ENCODE measurements around the gene PSEN1.

The PSEN1 gene

DNA sequence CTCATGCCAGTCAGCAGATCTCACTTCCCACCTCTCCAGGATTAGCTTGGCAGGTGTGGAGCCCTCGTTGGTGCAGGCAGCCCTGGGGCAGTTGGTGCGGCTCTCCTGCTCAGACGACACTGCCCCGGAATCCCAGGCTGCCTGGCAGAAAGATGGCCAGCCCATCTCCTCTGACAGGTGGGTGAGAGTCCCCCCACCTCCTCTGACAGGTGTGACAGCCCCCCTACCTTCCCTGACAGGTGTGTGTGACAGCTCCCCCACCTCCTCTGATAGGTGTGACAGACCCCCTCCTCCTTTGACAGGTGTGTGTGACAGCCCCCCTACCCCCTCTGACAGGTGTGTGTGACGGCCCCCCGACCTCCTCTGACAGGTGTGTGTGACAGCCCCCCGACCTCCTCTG is 127.3 kb downstream of the PSEN1 start:
- TF ChIP-seq, protein P1, sequence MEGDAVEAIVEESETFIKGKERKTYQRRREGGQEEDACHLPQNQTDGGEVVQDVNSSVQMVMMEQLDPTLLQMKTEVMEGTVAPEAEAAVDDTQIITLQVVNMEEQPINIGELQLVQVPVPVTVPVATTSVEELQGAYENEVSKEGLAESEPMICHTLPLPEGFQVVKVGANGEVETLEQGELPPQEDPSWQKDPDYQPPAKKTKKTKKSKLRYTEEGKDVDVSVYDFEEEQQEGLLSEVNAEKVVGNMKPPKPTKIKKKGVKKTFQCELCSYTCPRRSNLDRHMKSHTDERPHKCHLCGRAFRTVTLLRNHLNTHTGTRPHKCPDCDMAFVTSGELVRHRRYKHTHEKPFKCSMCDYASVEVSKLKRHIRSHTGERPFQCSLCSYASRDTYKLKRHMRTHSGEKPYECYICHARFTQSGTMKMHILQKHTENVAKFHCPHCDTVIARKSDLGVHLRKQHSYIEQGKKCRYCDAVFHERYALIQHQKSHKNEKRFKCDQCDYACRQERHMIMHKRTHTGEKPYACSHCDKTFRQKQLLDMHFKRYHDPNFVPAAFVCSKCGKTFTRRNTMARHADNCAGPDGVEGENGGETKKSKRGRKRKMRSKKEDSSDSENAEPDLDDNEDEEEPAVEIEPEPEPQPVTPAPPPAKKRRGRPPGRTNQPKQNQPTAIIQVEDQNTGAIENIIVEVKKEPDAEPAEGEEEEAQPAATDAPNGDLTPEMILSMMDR (conservative IDR thresholded peaks at IDR 0.05; ENCODE audit: low read length): no peak
- no peak for DNase-seq (ENCODE audit: low read depth)
- H3K4me3 ChIP-seq (ENCODE audit: low read length): no peak overlapping the region

DNA sequence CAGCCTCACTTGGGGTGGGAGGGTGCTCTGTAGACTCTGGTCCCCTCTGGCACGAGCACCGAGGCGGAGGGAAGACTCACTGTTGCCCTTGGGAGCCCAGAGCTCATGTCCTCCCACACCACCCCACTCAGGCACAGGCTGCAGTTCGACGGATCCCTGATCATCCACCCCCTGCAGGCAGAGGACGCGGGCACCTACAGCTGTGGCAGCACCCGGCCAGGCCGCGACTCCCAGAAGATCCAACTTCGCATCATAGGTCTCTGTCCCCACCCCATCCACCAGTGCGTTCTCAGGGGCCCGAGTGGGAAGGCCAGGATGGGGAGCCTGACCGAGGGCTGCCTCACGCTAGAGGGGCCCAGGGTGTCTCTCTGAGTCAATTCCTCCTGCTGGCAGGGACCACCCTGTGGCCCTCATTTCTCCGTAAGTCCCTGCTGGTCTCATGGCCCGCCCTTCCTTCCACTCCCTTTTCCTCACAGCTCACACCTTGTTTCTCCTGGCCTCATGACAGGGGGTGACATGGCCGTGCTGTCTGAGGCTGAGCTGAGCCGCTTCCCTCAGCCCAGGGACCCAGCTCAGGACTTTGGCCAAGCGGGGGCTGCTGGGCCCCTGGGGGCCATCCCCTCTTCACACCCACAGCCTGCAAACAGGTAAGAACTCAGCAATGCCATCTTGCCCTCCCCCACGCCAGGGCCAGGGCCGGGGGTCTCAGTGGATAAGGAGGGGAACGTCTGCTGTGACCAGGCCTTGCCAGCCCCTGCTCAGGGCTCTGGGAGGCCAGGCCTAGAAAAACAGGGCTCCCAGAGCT is 128.0 kb downstream of the PSEN1 start:
- DNase-seq (ENCODE audit: low read depth): no peak
- no peak overlapping the region for H3K4me3 ChIP-seq (ENCODE audit: low read length)
- TF ChIP-seq, protein P1 (conservative IDR thresholded peaks at IDR 0.05; ENCODE audit: low read length): no peak

DNA sequence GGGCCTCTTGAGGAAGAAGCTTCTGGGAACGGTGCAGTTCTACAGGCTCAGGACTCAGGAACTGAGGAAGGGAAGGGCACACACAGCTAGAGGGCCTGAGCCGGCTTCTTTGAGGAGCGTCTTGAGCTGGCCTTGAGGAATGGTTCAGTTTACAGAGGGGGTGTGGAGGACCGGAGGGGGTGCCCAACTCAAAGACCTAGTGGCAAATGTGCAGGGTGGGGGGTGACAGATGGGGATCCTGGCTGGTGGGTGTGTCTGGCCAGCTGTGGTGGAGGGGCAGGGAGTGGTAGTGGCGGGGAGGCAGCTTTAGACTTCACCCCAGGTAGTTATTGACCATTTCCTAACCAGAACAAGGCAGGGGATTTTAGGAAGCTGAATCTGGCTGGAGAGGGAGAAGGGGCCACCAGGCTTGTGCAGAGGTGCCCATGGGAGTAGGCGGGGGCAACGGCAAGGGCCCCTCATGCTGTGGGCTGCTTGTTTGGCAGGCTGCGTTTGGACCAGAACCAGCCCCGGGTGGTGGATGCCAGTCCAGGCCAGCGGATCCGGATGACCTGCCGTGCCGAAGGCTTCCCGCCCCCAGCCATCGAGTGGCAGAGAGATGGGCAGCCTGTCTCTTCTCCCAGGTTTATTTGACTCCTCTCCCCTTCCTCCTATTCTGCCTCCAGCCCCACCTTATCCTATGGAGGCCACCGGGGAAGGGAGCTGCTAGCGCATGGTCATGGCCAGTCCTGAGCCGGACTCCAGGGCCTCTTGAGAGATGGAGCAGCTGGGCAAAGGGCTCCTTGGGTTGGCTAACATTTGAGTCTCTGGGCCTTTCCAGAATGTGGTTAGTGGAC is 128.8 kb downstream of the PSEN1 start:
- TF ChIP-seq, protein P1 (conservative IDR thresholded peaks at IDR 0.05; ENCODE audit: low read length): no peak
- DNase-seq (ENCODE audit: low read depth): no peak

GRCh38 chr14:73265721-73266046 is 129.4 kb downstream of the PSEN1 start:
- H3K4me3 ChIP-seq (ENCODE audit: low read length): no peak overlapping the region
- no peak for DNase-seq (ENCODE audit: low read depth)
- TF ChIP-seq, protein P1 (conservative IDR thresholded peaks at IDR 0.05; ENCODE audit: low read length): no peak

More for the DNA sequence above, 128.8 kb downstream of the PSEN1 start:
- no peak overlapping the region for H3K4me3 ChIP-seq (ENCODE audit: low read length)

- TF ChIP-seq, protein P1 (conservative IDR thresholded peaks at IDR 0.05; ENCODE audit: low read length): no peak
- no peak for DNase-seq (ENCODE audit: low read depth)
- no peak overlapping the region for H3K4me3 ChIP-seq (ENCODE audit: low read length)
These were observed 130.0 kb downstream of the PSEN1 start for GRCh38 chr14:73266317-73266716.

- H3K4me3 ChIP-seq (ENCODE audit: low read length): no peak overlapping the region
- TF ChIP-seq, protein P1 (conservative IDR thresholded peaks at IDR 0.05; ENCODE audit: low read length): no peak
- no peak for DNase-seq (ENCODE audit: low read depth)
These were observed 131.2 kb downstream of the PSEN1 start for GRCh38 chr14:73267474-73267873.
